ENCODE results near the gene MICAL2.

The MICAL2 gene

DNA sequence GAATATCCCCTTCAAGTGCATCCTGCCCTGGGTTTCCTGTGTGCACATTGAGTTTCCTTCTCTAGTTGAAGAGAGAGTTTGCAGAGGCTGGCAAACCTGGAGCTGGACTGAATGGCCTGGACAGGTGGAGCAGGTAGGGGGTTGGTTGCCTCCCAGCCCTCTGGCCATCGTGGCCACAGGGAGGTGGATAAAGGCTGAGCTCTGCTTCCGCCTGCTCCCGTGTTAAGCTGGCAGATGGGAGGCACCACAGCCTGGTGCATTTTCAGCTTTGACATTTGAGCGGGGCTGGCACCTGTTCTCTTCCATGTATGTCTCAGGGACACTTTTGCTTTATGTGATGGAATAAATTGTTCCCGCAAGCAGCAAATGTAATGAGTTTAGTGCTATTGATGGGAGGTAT, 11.1 kb downstream of the MICAL2 start:
- H3K4me3 ChIP-seq (ENCODE audit: low read depth in 1 of 2, low read length in 1 of 2), result no peak overlapping the region
- no peaks in the 10 kb centered on the region for H3K9me3 ChIP-seq
- H3K36me3 ChIP-seq, result no peaks in the 10 kb centered on the region
- peaks cover 32 to 35% of the 10 kb centered on the region in 2 experiments for H3K4me1 ChIP-seq (ENCODE audit: control insufficient read depth in 1 of 2, insufficient read depth in 1 of 2, low read depth in 1 of 2, low read length in 1 of 2)
- no peak overlapping the region for H3K27ac ChIP-seq
- no peaks in the 10 kb centered on the region for H3K27me3 ChIP-seq
- TF ChIP-seq, protein P1, sequence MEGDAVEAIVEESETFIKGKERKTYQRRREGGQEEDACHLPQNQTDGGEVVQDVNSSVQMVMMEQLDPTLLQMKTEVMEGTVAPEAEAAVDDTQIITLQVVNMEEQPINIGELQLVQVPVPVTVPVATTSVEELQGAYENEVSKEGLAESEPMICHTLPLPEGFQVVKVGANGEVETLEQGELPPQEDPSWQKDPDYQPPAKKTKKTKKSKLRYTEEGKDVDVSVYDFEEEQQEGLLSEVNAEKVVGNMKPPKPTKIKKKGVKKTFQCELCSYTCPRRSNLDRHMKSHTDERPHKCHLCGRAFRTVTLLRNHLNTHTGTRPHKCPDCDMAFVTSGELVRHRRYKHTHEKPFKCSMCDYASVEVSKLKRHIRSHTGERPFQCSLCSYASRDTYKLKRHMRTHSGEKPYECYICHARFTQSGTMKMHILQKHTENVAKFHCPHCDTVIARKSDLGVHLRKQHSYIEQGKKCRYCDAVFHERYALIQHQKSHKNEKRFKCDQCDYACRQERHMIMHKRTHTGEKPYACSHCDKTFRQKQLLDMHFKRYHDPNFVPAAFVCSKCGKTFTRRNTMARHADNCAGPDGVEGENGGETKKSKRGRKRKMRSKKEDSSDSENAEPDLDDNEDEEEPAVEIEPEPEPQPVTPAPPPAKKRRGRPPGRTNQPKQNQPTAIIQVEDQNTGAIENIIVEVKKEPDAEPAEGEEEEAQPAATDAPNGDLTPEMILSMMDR (IDR thresholded peaks at IDR 0.05), result no peak

DNA sequence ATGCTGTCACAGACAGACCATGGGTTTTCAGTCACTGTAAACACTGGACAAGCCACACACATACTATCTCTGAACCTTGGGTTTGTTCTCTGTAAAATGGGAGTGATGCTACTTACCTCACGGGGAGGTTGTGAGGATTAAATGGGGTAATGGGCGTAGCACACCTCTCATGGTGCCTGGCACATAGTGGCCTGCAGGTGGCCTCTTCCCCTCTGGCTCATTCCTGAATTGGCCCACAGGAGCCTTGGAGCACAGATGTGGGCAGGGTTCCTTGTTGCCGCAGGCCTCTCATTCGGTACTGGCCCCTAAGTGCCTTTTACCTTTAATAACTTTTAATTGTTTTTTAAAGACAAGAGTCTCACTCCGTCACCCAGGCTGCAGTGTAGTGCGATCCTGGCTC, 11.7 kb downstream of the MICAL2 start:
- no peaks in the 10 kb centered on the region for H3K9me3 ChIP-seq
- TF ChIP-seq, protein P1 (IDR thresholded peaks at IDR 0.05), result no peak
- H3K4me1 ChIP-seq (ENCODE audit: control insufficient read depth in 1 of 2, insufficient read depth in 1 of 2, low read depth in 1 of 2, low read length in 1 of 2), result peaks cover 38 to 41% of the 10 kb centered on the region in 2 experiments
- no peaks in the 10 kb centered on the region for H3K36me3 ChIP-seq
- H3K27ac ChIP-seq, result no peak overlapping the region
- no peak overlapping the region for H3K4me3 ChIP-seq (ENCODE audit: low read depth in 1 of 2, low read length in 1 of 2)
- no peaks in the 10 kb centered on the region for H3K27me3 ChIP-seq

DNA sequence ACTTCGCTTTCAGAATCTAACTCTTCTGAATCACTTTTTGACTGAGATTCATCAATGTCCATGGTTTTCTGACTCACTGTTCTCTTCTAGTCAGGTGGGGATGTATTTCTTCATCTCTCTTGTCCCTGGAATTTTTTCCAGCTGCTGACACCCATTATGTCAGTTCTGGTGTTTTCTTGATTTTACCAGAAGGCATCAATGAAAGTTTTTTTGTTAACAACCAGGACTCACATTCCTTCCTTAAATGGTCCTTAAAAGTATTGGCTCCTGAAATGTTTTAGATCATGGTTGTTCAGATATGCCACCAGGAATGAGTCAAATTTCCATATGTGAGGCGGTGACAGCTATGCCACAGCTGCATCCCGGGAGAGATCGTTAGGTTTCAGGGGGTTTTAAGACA, 12.9 kb downstream of the MICAL2 start:
- H3K4me1 ChIP-seq (ENCODE audit: control insufficient read depth in 1 of 2, insufficient read depth in 1 of 2, low read depth in 1 of 2, low read length in 1 of 2), result peaks cover 49 to 53% of the 10 kb centered on the region in 2 experiments
- TF ChIP-seq, protein P1 (IDR thresholded peaks at IDR 0.05), result no peak
- H3K27ac ChIP-seq, result peak overlapping the region; percentile 89
- H3K4me3 ChIP-seq (ENCODE audit: low read depth in 1 of 2, low read length in 1 of 2), result no peak overlapping the region
- H3K27me3 ChIP-seq, result no peaks in the 10 kb centered on the region
- H3K36me3 ChIP-seq, result no peaks in the 10 kb centered on the region
- H3K9me3 ChIP-seq, result no peaks in the 10 kb centered on the region

DNA sequence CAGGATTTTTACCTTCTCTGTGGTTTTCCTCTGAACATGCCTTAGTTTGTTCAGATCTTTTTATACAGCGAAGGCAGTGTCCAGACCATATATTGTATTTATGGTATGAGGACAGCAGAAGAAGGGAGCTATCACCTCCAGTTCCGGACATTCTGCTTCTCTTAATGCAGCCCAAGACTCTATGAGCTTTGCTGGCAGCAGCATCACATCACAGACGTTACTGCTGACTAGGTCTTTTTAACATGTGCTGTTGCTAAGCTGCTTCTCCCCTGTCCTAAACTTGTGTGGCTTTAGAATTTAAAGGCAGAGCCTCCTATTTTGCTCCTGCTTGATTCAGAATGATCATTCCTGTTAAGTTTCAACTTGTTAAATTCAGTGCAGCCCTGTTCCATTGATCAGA, 13.4 kb downstream of the MICAL2 start:
- Histone ChIP-seq H3K27me3 (no peaks in the 10 kb centered on the region), H3K27ac (peak overlapping the region; percentile 89), H3K36me3 (no peaks in the 10 kb centered on the region), H3K4me3 (ENCODE audit: low read depth in 1 of 2, low read length in 1 of 2) (peak overlapping the region; percentile 32 to 50), H3K4me1 (ENCODE audit: control insufficient read depth in 1 of 2, insufficient read depth in 1 of 2, low read depth in 1 of 2, low read length in 1 of 2) (peaks cover 53 to 55% of the 10 kb centered on the region in 2 experiments), H3K9me3 (no peaks in the 10 kb centered on the region)
- TF ChIP-seq, protein P1 (IDR thresholded peaks at IDR 0.05), result no peak

DNA sequence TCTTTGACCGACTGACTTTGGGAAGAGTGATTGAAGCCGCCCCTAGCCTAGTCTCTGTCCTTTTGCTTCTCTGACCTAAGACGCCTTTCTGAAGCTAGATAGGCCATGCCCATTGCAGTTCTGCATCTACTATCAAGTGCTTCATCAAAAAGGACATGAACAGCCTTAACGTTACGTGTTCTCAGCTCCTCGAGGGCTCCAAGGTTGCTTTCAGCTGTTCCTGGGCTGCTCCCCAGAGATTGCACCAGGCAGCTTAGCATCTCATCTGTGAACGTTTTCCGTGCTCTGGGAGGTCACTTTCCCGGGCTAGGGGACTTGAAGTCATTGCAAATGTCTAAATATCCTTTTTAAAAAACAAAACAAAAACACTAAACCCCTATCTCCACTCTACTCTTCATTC, 13.9 kb downstream of the MICAL2 start:
- no peaks in the 10 kb centered on the region for H3K9me3 ChIP-seq
- TF ChIP-seq, protein P1 (IDR thresholded peaks at IDR 0.05), result no peak
- H3K4me1 ChIP-seq (ENCODE audit: control insufficient read depth in 1 of 2, insufficient read depth in 1 of 2, low read depth in 1 of 2, low read length in 1 of 2), result peaks cover 53% of the 10 kb centered on the region in 2 experiments
- H3K4me3 ChIP-seq (ENCODE audit: low read depth in 1 of 2, low read length in 1 of 2), result peak overlapping the region; percentile 32 to 50
- H3K27ac ChIP-seq, result peak overlapping the region; percentile 89
- no peaks in the 10 kb centered on the region for H3K36me3 ChIP-seq
- no peaks in the 10 kb centered on the region for H3K27me3 ChIP-seq

Data from neutrophil (primary cell).